ENCODE data around the gene ZC3H12D. TPM values are rescaled to one million over a fixed set of nuclear protein-coding genes. Genes with fewer than 3 reads are reported as not detected.

The ZC3H12D gene
- total and polyA plus RNA-seq, 4 donors, result 0.72 to 1.2 (median 0.89) TPM

- no peak overlapping the region for H3K4me3 ChIP-seq (ENCODE audit: low read depth, low read length)
- 100% methylated on average over 3 of the region's 3 CpGs for WGBS (ENCODE audit: insufficient coverage)
- no peaks in the 10 kb centered on the region for H3K9me3 ChIP-seq (ENCODE audit: control insufficient read depth, insufficient read depth, low read length)
- no peak for DNase-seq (ENCODE audit: low read depth in 4 of 6, low spot score in 6 of 6)
- no peaks in the 10 kb centered on the region for H3K4me1 ChIP-seq (ENCODE audit: control insufficient read depth, insufficient read depth, low read length)
- no peak overlapping the region for H3K27ac ChIP-seq (ENCODE audit: low read depth, low read length)
- peaks cover 16% of the 10 kb centered on the region for H3K36me3 ChIP-seq (ENCODE audit: control insufficient read depth, insufficient read depth, low read length)
- no peaks in the 10 kb centered on the region for H3K27me3 ChIP-seq (ENCODE audit: control insufficient read depth, insufficient read depth, low read length)
These were observed 81.3 kb downstream of the ZC3H12D start for GRCh38 chr6:149403534-149403933.

GRCh38 chr6:149400050-149400449 is 84.8 kb downstream of the ZC3H12D start, which contains the start of gene SUMO4:
Gene SUMO4 (plus strand): TSS chr6:149400262. CDS start chr6:149400392, 130 bp downstream.
- 96% methylated on average over 9 of the region's 11 CpGs for WGBS (ENCODE audit: insufficient coverage)
- Histone ChIP-seq H3K4me3 (ENCODE audit: low read depth, low read length) (no peak within 1 kb of the TSS), H3K9me3 (ENCODE audit: control insufficient read depth, insufficient read depth, low read length) (no peaks in the 10 kb centered on the region), H3K27ac (ENCODE audit: low read depth, low read length) (no peak within 1 kb of the TSS), H3K27me3 (ENCODE audit: control insufficient read depth, insufficient read depth, low read length) (no peaks in the 10 kb centered on the region), H3K4me1 (ENCODE audit: control insufficient read depth, insufficient read depth, low read length) (no peaks in the 10 kb centered on the region), H3K36me3 (ENCODE audit: control insufficient read depth, insufficient read depth, low read length) (peaks cover 11% of the 10 kb centered on the region)
- DNase-seq (ENCODE audit: low read depth in 4 of 6, low spot score in 6 of 6), result no peak

- Histone ChIP-seq H3K4me3 (ENCODE audit: low read depth, low read length) (no peak overlapping the region), H3K27ac (ENCODE audit: low read depth, low read length) (no peak overlapping the region), H3K4me1 (ENCODE audit: control insufficient read depth, insufficient read depth, low read length) (no peaks in the 10 kb centered on the region), H3K36me3 (ENCODE audit: control insufficient read depth, insufficient read depth, low read length) (peaks cover 5% of the 10 kb centered on the region), H3K27me3 (ENCODE audit: control insufficient read depth, insufficient read depth, low read length) (no peaks in the 10 kb centered on the region), H3K9me3 (ENCODE audit: control insufficient read depth, insufficient read depth, low read length) (no peaks in the 10 kb centered on the region)
- DNase-seq (ENCODE audit: low read depth in 4 of 6, low spot score in 6 of 6), result no peak
- no CpG with 5 or more reads among the region's 6 CpGs for WGBS (ENCODE audit: insufficient coverage)
These were observed 87.4 kb downstream of the ZC3H12D start for GRCh38 chr6:149397384-149397783.

Small RNA genes lying within 50 kb of the gene (small RNA-seq; reads per million reads assigned to genes)
- not detected for gene RNU7-3P (ENCODE audit: low replicate concordance)

Other genes with a start within 250 kb of the ZC3H12D start
- 10 to 100 TPM; 57.6 to 65.1 TPM for gene TAB2, start 167.3 kb downstream of the ZC3H12D start, total RNA-seq
- 10 to 100 TPM; 57.8 to 69.7 TPM for gene TAB2, start 167.3 kb downstream of the ZC3H12D start, polyA plus RNA-seq (ENCODE audit: insufficient read length in 2 of 2)
- 1 to 10 TPM; 5.7 to 5.8 TPM for gene SUMO4, start 84.8 kb downstream of the ZC3H12D start, total RNA-seq
- gene SUMO4, start 84.8 kb downstream of the ZC3H12D start, polyA plus RNA-seq (ENCODE audit: insufficient read length in 2 of 2), result 1 to 10 TPM in 1 of 2 donors, under 1 TPM in 1; 0.65 to 1.1 TPM
- gene PPIL4, start 61.0 kb upstream of the ZC3H12D start, total RNA-seq, result 10 to 100 TPM; 45.5 to 52.5 TPM
- gene PPIL4, start 61.0 kb upstream of the ZC3H12D start, polyA plus RNA-seq (ENCODE audit: insufficient read length in 2 of 2), result 10 to 100 TPM; 37.3 to 39.2 TPM
- gene GINM1, start 81.4 kb upstream of the ZC3H12D start, total RNA-seq, result 10 to 100 TPM; 59.9 to 64.6 TPM
- gene GINM1, start 81.4 kb upstream of the ZC3H12D start, polyA plus RNA-seq (ENCODE audit: insufficient read length in 2 of 2), result 10 to 100 TPM; 42.4 to 53.9 TPM
- 10 to 100 TPM; 18.3 to 25.0 TPM for gene KATNA1, start 163.7 kb upstream of the ZC3H12D start, total RNA-seq
- 10 to 100 TPM; 14.6 to 15.0 TPM for gene KATNA1, start 163.7 kb upstream of the ZC3H12D start, polyA plus RNA-seq (ENCODE audit: insufficient read length in 2 of 2)
- 10 to 100 TPM; 29.3 to 35.9 TPM for gene LATS1, start 233.1 kb upstream of the ZC3H12D start, total RNA-seq
- gene LATS1, start 233.1 kb upstream of the ZC3H12D start, polyA plus RNA-seq (ENCODE audit: insufficient read length in 2 of 2), result 10 to 100 TPM; 18.6 to 22.0 TPM

All from spinal cord (tissue), 10 donors.